NCI-H1092 (cell line): Measurements from ENCODE around the gene TLCD3A.
A peak's percentile ranks its signal among the peaks of the same experiment; 100 is the strongest.
"Not testable (repeated sequence)": the region's sequence is repeated elsewhere in the genome, so short reads cannot be mapped to it uniquely, and the experiment has no call there.

ENCODE experiments used
- DNase-seq: peaks from one replicate; lab custom pipeline; 2025; lab: John Stamatoyannopoulos, UW

The TLCD3A gene

DNA sequence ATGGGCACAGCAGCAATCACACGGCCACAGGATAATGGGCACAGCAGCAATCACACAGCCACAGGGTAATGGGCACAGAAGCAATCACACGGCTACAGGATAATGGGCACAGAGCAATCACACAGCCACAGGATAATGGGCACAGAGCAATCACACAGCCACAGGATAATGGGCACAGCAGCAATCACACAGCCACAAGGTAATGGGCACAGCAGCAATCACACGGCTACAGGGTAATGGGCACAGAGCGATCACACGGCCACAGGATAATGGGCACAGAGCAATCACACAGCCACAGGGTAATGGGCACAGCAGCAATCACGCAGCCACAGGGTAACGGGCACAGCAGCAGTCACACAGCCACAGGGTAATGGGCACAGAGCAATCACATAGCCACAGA lies 17.0 kb downstream of the TLCD3A start:
- not testable (repeated sequence) for DNase-seq

DNA sequence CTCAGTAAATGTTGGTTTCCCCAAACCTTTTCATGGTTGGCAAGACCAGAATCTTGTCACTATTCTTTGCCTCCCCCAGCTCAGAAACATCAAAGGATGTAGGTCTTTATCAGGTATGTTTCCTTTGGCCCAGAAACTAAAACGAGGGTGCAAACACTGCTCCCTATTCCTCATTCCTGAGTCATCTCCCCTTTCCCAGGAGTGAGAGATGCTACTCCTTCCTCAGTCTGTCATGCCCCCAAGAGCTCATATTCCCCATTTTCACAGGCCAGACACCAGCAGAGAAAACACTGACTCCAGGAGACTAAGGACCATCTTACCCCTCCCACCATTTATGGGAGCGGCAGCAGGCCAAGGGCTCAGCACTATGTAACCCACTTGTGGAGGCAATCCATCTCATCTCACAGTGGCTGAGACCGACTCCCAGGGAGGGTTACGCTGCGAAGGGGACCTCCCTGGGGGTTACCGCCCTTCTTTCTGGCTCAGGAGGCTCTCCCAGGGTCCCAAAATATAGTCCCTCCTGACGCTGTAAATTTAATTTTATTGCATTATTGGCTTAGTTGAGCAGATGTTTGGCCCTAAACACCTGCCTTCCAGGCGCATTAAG lies 18.1 kb downstream of the TLCD3A start:
- DNase-seq = no peak

DNA sequence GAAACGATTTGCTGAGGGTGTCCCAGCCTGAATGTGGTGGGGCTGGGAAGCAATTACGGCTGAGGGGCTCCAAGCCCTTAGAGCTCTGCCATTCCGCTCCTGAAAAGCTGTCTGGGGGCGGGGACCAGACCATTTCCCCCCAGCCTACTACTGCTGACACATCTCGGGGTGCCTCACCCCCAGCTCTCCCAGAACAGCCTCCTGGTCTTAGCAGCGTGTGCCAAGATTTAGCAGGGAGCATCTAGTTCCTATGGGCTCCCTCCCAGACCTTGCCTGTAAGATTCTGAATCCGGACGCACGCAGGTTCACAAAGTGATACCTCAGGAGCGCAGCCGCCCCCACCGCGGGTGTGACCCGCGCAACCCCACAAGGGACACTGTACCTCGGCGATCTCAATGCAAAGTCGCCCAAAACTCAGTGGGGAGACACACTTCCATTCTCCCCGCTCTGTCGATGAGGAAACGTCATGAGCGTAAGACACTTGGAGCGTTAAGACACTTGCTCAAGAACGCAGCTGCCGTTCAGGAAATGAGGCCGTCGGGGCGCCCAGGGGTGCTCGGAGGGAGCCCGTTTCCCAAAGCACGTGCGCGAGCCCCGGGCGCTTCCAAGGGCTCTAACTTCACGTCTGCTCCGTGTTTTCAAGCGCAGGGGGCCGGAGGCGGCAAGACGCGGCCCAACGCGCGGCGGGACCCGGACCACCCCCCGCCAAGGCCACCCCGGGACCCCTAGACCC lies 19.0 kb downstream of the TLCD3A start:
- no peak for DNase-seq

DNA sequence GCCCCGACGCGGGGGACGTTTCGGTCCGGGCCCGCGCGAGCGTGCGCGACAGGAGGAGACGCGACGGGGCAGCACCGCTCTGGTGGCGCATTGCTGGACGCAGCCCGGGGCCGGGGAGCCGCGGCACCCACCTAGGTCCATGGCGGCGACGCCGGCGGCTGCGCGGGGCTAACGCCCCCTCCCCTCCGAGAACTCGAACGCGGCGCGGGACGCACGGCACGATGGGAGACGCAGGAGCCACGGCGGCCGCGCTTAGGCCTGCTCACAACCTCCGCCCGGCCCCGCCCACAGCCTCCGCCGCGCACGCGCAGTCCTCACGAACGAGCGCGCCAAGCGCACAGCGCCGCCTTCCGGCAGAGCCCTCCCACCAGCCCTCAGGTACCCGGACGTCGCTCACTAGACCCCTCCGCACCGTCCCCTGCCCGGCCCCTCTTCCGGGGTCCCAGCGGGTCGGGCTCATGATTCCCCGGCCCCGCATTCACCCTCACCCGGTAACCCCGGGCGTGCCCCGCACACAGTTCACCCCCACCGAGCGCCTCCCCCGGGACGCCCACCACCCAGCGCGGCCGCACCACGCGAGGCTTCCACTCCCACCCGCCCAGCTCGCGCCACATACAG lies 19.7 kb downstream of the TLCD3A start, which contains the start of gene GEMIN4:
Gene GEMIN4, minus strand, starts transcription at position 263 of the 618 bp plus-strand sequence. Its CDS starts 122 bp downstream, at position 141.
- DNase-seq = peak; percentile 80

DNA sequence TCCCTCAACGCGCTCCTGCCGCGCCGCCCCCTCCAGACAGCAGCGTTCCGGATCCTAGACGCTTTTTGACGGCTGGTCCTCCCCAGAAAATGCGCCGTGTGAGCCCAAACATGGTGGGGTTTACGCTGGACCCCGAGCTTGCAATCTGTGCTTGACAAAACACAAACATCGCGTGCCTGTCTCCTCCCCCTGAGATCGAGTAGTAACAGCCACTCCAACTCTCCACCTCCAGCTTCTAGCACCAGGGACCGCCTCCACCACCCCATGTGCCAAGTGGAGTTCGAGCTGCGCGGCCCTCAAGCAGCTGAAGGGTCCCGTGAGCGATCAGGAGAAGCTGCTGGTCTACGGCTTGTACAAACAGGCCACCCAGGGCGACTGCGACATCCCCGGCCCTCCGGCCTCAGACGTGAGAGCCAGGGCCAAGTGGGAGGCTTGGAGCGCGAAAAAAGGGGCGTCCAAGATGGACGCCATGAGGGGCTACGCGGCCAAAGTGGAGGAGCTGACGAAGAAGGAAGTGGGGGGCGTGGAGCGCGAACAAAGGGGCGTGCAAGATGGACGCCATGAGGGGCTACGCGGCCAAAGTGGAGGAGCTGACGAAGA lies 20.3 kb downstream of the TLCD3A start:
- peak; percentile 51 for DNase-seq

DNA sequence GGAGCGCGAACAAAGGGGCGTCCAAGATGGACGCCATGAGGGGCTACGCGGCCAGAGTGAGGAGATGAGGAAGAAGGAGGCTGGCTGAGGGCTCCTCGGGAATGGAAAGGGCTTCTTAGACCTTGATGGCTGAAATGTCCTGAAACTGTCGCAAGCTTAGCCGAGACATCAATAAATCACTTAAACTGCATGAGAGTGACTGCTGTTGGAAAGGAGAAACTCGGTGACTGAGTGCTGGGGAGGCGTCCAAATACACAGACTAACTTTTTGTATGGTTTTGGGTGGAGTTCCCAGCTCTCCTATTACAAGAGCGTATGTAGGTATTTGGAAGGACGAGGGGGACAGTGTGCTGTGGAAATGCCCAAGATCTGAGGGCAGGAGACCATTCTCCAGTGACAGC lies 21.0 kb downstream of the TLCD3A start:
- DNase-seq = no peak

DNA sequence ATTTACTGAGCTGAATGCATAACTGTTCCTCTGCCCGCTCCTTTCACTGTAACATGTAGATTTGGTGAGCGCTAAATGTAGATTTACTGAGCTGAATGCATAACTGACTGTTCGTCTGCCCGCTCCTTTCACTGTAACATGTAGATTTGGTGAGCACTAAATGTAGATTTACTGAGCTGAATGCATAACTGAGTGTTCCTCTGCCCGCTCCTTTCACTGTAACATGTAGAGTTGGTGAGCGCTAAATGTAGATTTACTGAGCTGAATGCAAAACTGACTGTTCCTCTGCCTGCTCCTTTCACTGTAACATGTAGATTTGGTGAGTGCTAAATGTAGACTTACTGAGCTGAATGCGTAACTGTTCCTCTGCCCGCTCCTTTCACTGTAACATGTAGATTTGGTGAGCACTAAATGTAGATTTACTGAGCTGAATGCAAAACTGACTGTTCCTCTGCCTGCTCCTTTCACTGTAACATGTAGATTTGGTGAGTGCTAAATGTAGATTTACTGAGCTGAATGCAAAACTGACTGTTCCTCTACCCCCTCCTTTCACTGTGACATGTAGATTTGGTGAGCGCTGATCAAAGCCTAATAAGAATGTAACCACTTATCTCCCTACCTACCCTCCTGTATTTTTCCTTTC lies 23.0 kb downstream of the TLCD3A start:
- DNase-seq = not testable (repeated sequence)

DNA sequence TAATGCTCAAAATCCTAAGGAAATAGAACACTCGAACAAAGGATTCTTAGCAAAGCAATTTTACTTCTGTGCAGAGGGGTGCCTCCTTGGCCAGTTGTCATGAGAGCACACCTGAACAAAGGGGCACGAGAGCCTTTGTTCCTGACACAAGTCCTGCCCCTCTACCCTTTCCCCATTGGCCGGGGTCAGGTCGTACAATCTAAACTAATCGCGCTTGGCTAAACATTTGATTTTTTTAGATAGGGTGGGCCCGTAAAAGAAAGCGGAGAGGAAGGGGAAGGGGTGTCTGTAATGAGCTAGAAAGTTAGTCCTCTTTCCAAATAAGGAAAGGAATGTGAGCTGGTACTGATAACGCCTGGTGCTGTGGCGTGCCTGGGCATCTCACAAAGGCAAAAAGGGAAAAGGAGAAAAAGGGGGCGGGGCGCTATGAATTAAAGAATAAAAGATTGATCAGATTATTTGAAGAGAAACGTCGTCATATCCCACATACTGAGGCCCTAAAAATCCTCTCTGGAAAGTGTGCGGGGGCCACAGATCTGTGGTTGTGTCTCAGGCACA lies 23.7 kb downstream of the TLCD3A start:
- not testable (repeated sequence) for DNase-seq

DNA sequence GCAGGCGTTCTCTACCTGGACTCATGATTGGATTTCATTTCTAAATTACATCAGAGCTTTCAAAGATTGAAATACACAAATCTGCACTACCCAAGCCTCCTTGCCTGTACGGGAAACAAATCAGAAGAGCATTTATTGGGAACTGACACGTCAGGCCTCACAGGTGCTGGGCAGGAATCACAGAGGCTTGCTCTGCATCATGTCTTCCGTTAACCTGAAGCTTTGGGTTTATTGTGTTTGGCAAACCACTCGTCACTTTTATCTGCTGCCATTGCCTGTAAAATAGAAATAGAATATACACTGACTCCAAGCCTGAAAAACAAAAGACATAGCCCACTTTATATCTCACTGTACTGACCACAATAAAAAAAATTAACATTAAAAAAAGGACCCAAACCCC lies 27.6 kb downstream of the TLCD3A start:
- no peak for DNase-seq

DNA sequence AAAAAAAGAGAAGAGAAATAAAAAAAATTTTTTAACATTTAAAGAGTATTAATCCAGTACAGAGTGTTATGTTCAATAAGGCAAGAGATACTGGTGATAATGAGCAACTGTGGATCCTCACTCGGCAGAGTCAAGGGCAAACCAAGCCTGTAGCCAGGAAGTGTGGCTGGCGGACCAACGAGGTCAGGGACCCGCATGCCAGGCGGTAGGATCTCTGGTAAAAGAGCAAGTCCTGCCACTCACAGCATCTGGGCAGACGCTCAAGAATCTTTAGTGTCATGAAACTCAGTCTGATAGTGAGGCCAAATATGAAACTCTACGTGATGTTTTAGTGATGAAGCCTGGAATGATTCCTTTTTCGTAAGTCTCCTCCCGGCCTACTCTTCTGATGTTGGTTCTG lies 28.0 kb downstream of the TLCD3A start:
- DNase-seq = no peak

DNA sequence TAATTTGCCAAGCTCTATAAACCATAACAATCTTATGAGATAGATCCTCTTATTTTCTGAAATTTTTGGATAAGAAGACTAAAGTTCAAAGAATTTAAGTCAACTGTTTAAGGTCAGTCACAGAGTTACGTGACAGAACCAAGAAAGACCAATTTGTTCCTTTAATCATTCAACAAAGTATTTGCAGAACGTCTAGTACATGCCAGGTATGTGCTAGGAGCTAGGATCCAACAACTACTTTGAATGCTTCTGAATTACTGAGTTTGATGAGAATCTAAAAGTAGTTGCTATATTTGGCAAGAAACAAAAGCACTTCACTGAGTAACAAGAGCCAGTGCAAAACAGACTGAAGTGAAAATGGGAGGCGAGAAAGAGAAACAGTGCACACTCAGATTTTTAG lies 34.7 kb downstream of the TLCD3A start:
- DNase-seq = no peak

DNA sequence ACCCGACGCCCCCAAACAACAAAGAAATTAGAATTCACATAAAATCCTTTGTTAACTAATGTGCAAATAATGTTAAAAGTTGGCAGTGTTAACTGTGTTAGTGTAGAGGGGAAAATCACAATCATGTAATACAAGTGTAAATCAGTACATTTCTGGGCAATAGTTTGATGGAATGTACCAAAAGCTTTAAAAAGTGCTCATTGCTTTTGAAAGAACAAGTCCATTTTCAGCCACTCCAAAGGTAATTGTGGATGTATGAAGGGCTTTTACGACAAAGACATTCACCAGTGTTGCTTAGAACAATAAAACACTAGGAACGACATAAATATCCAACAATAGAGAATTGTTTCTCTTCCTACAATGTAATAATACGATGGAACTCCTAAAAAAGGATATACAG lies 40.6 kb downstream of the TLCD3A start:
- no peak for DNase-seq

DNA sequence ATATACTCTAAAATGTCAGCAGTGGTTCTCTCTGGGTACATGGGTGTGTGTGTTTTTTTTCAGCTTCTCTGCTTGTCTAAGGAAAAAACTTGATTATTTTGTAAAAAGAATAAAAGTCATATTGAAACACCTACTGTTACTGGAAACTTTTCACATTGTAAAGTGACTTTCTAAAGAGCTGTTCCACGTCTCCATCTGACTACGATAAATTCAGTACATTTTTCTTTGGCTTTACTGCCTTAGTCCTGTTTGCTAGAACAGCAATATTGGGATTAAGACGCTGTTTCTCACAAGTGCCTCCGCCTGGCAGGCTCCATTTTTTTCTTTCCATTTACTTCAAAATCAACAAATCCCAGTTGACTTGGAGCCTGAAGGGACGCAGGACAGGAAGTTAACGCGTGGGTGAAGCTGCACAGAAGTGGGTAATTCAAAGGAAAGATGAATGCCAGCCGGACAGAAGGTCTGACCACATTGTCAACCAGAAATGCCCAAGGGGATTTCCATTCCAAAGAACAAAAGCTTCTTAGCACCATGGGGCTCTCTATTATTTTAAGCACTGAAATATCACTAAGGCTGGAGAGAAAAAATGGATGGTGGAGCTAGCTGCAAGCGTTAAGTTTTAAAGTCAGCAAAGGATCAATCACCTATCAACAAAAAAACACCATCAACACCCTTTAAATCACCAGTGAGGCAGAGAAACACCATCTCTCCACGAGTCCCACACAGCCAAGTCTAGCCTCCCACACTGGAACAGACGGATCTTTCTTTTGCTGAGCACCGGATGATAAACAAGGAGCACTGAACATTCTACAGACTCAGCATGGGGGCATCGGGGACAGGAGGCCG lies 41.3 kb downstream of the TLCD3A start:
- DNase-seq = no peak

DNA sequence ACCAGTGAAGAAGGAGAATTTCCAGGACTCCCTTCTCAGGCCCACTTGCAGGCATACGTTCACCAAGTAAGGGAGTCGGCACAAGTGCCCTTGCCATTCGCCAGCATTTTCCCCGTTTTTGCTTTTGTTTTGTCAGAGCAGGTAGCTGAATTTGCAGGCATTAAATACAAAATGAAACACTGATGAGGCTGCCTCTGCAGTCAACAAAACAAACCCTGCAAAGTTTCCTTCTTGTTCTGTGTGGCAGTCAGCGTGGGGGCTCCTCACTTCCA lies 41.9 kb downstream of the TLCD3A start:
- no peak for DNase-seq

DNA sequence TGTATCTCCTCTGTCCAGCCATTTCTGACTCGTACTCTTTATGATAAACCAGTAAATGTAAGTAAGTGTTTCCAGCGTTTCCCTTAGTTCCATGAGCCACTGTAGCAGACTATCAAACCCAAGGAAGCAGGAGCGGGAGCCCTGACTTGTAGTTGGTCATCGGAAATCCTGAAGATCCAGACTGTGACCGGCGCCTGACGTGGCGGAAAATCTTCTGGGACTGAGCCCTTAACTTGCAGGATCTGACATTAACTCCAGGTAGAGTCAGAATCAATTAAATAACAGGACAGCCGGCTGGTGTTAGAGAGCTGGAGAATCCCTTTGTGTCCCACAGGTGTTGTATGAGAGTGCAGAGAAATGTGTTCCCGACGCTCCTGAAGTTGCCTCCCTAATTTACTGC lies 45.7 kb downstream of the TLCD3A start:
- DNase-seq = no peak

DNA sequence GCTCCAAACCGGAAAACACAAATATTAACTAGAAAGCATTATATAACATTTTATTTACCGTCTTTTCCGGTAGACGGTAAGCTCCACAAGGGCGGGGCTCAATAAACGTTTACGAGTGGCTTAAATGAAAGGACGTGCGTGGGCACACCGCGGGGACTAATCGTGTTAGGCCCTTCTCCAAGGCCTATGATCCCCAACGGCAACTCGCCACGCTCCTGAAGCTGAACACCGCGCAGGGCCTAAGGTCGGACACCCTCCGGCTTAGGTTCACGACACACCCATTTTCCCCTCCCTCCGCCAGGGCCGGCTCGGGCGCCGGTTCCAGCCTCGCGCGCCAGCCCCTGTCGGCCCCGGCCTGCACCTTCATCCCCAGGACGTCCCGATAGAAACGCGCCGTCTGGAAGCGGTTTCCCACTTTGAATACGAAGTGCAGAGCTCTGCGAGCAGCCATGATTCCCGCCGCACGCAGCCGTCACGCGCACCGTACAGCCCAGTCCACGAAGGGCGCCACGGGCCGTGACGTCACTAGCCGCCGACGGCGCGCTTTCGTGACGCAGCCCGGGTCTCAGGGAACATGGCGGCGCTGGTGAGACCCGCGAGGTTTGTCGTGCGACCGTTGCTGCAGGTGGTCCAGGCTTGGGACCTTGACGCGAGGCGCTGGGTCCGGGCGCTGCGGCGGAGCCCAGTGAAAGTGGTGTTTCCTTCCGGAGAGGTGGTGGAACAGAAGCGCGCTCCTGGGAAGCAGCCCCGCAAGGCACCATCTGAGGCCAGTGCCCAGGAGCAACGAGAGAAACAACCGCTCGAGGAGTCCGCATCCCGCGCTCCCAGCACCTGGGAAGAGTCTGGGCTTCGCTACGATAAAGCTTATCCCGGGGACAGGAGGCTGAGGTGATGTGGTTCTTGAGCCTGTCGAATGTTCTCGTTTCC lies 49.7 kb downstream of the TLCD3A start, which contains the start of the genes GLOD4 and MRM3:
Gene GLOD4, minus strand, starts transcription at position 476 of the 927 bp plus-strand sequence. Its CDS starts 25 bp downstream, at position 451.
Gene MRM3, plus strand, starts transcription at position 549 of the 927 bp plus-strand sequence. Its CDS starts 26 bp downstream, at position 575.
- peak; percentile 76 for DNase-seq

DNA sequence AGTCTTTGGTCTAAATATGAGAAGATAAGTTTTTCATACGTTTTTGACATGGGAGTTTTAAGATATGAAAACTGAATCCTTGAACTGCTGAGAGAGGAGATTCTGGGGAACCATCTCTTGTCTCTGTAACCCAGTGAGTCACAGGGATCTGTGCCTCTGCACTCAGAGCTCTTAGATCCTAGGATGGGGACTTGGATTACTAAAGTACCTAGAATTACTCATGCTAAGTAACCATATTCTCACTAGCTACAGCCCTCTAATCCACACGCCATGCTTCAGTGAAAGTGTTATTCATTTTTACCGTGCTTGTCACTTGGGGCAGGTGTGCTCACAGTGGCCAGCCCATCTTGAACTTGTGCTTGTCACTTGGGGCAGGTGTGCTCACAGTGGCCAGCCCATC lies 51.7 kb downstream of the TLCD3A start:
- DNase-seq = no peak

DNA sequence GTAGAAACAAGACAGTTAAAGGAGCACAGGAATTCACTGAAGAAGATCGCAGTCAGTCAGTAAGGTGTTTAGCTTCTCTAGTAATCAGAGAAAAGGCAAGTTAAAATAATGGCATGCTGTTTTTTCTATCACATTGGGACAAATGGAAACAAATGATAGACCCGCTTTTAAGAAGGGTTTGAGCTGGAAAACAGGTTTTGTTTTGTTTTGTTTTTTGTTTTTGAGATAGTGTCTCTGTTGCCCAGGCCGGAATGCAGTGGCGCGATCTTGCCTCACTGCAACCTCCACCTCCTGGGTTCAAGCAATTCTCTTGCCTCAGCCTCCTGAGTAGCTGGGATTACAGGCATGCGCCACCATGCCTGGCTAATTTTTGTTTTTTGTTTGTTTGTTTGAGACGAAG lies 53.5 kb downstream of the TLCD3A start:
- not testable (repeated sequence) for DNase-seq

DNA sequence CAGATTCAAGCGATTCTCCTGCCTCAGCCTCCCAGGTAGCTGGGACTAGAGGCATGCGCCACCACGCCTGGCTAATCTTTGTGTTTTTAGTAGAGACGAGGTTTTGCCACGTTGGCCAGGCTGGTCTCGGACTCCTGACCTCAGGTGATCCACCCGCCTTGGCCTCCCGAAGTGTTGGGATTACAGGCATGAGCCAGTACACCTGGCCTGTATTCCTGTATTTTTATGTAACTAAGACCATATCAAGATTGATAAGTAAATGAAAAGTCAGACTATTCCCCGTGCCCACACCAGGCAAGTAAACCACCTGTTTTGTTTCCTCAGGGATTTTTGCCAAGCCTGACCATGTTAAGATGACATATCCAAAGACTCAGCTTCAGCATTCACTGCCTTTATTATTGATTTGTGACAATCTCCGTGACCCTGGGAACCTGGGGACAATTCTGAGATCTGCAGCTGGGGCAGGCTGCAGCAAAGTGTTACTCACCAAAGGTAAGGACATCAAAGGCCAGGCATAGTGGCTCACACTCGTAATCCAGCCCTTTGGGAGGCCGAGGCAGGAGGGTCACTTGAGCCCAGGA lies 55.3 kb downstream of the TLCD3A start:
- DNase-seq = no peak

DNA sequence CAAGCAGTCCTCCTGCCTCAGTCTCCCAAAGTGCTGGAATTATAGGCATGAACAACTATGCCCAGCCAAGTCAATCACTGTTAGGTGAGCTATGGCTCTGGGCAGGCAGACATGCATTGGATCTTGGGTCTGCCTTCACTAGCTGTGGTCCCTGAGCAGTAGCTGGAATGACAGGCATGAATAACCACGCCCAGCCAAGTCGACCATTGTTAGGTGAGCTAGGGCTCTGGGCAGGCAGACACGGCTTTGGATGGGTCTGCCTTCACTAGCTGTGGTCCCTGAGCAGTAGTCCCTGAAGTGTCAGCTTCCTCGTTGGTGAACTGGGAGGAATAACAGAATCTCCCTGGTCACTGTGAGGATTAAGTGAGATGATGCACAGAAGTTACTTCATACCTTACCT lies 56.2 kb downstream of the TLCD3A start:
- no peak for DNase-seq
